Activated CD8-positive, alpha-beta memory T cell treated with anti-CD3 and anti-CD28 coated beads for 1 hour (primary cell): ENCODE data around the gene ASB5.
"Not testable (repeated sequence)": the region's sequence is repeated elsewhere in the genome, so short reads cannot be mapped to it uniquely, and the experiment has no call there.

Source experiments
- DNase-seq, 2 donors: peaks; one replicate each; pipeline ENCODE4 v3.0.0-alpha.2; 2020; ENCODE audit warnings: low read depth in 1 of 2; ENCODE audit errors: extremely low read depth in 1 of 2

Gene ASB5

DNA sequence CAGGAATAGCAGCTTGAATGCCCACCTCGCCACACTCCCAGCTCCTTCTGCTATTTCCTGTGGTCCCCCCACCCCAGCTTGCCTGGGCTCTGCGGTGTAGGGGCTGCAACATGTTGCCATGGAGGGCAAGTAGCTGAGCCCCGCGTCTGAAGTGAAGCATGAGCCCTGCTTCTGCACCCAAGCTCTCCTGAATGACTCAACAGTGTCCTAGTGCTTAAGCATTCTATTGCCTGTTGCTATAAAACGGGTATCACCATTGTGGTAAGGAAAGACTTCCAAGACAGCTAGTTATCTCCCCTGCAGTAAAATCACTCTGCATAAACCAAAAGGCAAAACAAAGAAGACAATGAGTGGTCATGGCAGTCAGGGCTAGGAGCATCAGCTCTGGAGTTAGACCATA is 42.3 kb downstream of the ASB5 start:
- DNase-seq, result no peak

DNA sequence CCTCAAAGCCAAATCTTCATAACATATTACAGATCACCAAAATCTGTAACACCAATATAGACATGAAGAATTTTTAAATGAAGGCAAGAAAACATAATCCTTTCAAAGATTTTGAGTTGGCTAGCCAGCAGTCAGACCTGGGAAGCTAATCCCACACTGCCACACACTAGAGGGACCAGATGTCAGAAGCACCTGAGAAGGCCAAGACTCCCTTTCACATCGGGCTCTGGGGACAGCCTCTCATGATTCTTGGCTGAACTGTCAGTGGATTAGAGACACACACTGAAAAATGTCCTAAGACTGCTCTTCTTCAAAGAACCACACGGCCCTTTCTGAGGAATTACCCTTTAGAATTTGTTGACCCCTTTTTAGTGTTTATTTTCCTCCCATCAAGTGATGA is 45.5 kb downstream of the ASB5 start:
- no peak for DNase-seq

DNA sequence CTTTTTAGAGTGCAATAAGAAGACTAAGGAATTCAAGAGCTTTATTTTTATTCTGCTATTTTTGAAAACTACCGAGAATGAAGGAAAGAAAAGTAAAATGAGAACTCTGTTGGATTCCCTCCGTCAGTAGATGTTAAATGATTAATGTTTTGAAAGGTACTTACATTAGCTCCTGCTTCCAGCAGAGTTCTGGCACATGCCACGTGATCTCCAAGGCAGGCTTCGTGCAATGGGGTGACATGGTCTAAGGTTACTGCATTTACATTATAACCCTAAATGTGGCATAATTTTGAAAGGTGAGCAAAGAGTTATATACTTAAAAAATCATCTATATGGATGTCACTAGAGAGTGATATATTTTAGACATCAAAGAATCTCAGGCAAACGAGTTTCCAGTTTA is 46.9 kb downstream of the ASB5 start:
- DNase-seq, result no peak

DNA sequence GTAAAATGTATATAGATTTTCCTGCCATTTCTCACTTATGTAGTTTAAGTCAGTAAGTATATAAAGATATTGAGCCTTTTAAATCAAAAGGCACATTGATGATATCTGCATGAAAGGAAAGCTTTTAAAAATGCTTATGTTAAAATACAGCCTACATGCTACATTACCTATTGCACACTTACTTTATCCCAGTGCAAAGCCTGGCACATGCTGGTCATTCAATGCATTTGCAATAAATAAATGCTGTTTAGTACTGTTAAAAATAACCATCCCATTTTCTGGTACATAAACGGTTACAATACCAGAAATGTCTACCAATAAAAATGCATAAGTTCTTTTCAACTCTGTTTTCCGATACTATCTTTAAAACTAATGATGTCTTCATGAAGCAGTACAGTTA is 51.5 kb downstream of the ASB5 start:
- no peak for DNase-seq

DNA sequence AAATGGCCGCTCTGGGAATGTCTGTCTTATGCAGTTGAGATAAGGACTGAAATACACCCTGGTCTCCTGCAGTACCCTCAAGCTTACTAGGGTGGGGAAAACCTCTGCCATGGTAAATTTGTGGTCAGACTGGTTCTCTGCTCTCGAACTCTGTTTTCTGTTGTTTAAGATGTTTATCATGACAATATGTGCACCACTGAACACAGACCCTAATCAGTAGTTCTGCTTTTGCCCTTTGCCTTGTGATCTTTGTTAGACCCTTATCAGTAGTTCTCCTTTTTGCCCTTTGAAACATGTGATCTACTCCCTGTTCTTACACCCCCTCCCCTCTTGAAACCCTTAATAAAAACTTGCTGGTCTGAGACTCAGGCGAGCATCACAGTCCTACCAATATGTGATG is 56.7 kb downstream of the ASB5 start:
- not testable (repeated sequence) for DNase-seq

DNA sequence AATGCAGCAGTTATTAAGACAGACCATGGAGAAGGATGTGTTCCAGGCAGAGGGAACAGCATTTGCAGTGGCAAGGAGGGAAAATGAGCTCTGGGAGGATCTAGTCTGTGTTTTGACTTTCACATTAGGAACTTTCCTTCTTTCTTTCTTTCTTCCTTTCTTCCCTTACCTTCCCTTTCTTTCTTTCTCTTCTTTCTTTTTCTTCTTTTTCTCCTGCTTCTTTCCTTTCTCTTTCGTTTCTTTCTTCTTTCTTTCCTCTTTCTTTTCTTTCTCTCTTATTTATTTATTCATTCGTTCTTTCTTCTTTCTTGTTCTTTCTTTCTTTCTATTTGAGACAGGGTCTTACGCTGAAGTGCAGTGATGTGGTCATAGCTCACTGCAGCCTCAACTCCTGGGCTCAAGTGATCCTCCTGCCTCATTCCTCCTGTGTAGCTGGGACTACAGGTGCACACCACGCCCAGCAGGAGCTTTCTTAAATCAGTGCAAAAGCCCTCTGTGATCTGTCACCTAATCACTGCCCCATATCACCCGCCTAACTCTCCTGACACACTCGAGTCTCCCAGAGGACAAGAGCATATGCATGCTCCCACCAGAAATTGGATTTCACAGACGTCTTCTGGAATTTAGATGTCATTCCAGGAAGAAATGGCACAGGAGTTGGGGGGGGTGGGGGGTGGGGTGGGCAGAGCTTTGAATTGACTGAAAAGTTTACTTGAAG is 58.3 kb downstream of the ASB5 start:
- DNase-seq, result no peak

DNA sequence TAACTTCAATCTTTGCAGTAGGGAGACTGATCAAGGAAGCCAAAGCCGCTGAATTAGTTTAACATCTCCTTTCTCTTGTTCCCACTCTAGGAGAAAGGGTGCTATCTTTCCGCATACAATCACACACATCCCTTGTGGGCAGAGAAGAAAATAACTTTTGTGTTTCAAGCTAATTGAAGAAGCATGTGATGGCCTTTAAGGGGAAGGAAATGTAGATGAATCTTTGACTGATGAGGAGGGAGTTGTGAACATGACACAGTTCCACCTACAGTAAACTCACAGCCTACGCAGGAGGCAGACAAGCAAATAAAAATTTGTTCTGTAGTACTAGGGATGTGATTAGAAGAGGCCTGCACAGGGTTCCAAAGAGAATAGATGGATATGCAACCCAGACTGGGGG is 58.9 kb downstream of the ASB5 start:
- DNase-seq, result no peak

DNA sequence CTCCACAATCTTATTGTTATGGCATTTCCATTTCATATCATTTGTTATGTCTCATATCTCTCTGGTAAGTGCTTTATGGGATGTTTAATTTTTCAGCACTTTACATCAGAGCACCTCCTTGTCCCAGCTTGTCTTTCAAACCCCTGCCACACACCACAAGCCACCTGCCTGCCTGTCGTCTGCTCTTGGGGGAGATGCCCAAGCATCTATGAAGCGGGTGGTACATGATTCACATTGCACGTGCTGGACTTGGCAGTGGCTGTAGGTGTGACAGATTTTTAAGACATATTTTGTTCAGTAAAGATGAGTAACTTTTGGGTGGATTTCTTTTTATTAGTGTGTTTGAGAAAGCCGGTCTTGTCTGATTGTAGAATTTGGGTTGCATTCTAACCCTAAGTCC is 59.5 kb downstream of the ASB5 start:
- DNase-seq, result no peak

DNA sequence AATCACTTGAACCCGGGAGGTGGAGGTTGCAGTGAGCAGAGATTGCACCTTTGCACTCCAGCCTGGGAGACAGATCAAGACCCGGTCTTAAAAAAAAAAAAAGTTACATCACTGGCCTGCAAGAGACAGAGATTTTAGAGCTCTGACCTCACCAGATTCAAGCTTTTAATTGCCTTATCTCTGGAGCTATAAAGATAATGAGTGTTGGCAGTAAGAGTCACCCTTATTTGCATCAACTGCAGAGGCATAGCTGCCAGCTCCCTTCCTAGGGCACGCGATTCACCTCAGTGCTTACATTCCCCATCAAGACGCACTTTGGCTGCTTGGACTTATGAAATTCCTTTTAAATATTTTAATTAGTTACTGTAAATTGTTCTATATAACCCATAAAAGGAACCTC is 61.2 kb downstream of the ASB5 start:
- DNase-seq, result no peak

DNA sequence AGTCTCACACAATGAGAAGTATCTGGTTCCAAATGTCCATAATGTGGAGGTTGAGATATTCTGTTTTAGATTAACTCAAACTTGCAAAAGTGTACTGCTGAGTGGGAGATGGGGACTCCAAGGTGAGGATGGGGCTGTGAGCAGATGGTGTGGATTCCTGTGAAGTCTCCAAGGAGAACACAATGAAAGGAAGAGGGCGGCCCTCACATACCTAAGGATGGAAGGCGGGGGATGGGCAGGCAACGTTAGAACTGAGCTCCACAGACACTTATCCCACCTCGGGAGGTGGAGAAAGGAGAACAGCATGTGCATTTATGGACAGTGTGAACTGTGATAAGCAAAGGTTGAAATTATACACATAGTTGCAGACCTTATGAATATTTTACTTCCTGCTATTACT is 63.7 kb downstream of the ASB5 start:
- DNase-seq, result no peak

DNA sequence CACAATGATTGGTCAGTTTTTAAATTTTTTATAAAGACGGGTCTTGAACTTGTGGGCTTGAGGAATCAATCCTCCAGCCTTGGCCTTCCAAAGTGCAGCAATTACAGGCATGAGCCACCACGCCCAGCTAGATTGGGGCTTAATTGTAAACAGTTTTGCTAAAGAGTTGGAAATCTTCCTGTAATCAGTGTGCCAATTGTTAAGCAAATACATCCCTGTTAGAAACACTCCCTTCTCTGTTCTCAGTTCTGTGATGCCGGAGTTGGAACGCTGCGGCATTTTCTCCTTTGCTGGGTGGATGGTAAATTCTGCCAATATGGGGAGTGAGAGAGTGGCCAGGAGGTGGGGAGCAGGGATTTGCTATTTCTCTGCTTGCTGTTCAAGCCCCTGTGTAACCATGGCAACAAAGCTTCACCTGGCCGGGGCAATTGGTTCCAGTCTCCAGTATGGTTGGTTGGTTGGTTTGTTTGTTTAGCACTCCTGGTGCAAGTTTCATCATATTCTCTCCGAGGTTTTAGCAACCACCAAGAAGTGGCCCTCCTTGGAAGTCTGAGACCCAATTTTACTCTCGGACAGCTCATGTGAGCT is 70.6 kb downstream of the ASB5 start:
- DNase-seq, result no peak

DNA sequence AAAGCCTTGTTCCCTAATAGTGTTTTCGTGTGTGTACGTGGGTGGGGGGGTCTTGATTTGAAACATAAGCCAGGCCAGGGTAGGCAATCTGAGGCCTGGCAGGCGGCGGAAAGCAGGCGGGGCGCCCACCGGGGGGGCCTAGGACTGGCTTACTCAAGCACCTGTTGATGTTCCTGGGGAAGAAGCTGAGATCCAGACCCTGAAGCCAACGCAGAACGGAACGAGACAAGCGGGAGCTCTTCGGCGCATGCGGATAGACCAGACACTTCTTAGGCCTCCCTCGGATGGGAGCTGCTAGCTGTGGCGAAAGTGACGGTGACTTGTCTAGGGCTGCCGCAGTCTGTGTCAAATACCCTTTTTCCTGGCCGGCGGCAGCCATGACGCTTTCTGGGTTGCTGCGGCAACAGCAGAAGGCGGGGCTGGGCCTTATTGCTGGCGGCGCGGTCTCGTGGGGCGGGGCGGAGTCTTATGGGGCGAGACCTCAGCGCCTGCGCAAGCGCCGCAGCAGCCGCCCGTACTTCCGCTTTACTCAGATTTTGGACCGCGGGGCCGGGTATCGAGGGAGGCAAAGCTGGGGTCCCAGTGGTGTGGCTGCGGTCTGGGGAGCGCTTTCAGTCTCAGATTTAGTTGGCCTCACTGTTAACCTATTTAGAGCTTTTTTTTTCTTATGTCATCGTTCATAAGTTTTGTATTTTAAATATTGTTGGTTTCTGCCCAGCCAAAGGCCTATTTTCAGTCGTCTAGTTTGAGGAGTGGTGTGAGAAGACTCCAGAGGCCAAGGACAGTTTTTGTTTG is 73.6 kb downstream of the ASB5 start, which contains the start of gene SPATA4:
Gene SPATA4, minus strand, starts transcription at position 402 of the 795 bp plus-strand sequence. Its CDS starts 23 bp downstream, at position 379.
- peak; percentile 84 to 92 for DNase-seq

DNA sequence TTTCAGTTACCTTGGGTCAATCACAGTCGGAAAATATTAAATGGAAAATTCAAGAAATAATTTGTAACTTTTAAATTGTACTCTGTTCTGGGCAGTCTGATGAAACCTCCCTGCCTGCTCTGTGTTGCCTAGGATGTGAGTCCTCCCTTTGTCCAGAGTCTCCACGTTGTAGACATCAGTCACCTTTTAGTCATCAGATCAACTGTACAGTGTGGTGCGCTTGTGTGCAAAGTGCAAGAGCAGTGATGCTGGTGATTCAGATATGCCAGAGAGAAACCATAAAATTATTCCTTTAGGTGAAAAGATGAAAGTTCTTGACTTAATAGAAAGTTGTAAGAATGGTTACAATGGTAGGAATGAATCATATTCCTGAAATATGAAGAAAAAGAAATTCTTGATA is 75.1 kb downstream of the ASB5 start:
- DNase-seq, result no peak

DNA sequence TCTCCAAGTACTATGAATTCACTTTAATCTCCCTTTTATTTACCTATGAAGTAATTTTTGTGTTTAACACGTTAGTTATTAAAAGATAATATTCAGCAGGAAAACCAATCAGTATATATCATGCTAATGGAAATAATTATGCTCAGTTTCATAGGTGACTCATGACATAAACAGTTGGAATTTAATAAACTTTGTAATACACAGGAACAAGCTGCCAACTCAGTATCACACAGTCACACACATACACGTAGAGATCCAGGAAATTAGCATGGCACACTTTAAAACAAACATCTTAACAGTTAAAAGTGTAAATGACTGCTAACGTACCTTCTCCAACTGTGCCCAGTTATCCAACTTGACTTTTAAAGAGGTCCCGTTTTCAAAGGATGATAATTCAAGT is 75.9 kb downstream of the ASB5 start:
- DNase-seq, result no peak

DNA sequence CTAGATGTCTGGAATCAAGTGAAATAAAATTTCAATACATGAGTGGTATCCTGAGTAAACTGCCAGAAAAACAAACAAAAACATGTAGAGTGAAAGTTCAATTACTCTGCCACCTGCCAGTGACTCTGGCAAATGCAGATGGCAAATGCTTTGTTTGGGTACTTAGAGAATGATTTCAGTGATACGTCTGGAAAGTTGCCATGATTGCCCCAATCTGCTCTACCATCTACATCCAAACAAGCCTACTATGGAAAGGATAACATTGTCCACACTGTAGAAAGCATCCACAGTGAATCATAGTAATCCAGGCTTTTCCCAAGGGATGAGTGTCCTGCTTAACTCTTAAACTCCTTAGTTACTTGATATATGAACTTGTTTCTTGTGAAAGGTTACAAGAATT is 77.0 kb downstream of the ASB5 start:
- no peak for DNase-seq

DNA sequence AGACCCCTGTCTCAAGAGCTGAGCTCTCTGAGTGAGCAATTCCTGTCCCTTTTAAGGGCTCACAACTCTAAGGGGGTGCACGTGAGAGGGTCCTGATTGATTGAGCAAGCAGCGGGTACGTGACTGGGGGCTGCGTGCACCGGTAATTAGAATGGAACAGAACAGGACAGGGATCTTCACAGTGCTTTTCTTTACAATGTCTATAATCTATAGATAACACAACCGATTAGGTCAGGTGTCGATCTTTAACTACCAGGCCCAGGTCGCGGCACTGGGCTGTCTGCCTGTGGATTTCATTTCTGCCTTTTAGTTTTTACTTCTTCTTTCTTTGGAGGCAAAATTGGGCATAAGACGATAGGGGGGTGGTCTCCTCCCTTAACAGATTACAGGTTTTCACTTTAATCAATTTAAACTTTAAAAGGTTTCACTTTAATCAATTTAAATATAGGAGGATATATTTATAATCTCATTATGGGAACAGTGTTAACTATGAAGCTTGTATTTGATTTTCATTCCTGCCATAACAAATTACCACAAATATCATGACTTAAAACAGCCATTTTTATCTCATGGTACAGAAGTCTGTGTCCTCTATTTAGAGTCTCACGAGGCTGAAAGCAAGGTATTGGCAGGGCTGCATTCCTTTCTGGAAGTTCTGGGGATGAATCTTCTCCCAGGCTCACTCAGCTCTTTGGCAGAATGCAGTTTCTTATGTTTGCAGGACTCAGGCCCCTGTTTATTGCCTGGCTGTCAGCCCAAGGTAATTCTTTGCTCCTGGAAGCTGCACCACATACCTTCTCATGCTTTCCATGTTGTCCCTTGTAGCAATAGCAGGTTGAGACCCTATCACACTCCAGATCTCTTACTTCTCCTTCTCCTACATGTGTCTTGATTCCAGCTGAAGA is 78.9 kb downstream of the ASB5 start:
- DNase-seq, result no peak

DNA sequence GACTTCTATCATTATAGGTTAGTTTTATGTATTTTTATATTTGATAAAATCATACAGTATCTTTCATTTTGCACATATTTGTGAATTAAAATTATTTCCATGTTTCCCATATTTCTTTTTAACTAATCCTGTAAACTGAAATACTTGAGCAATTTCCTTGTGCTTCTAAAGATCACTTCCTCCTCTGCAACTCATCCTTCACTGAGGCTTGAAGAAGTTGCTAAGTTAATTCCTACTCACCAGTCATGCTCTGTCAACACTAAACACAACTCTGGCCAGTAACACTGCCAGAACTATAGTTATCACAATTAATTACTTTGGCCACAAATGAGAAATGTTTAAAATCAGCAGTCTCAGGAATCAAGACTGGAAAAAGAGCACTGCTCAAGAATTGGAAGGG is 80.4 kb downstream of the ASB5 start:
- DNase-seq, result no peak

DNA sequence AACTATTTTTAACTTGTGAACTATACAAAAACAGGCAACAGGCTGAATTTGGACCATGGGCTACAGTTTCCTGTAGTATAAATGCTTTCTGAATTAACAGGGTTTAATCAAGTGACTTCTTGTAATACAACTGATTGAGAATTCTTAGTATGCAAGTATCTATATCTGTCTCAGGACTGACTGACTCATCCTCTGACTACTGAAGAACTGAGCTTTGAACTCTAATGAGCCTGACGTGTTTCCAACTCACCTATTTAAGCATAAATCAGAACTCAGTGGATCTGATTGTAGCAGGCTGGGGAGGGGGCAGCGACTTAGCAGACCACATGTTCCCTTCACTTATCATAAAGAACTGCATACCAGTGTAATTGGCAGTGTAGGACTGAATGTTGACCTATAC is 81.4 kb downstream of the ASB5 start:
- no peak for DNase-seq

DNA sequence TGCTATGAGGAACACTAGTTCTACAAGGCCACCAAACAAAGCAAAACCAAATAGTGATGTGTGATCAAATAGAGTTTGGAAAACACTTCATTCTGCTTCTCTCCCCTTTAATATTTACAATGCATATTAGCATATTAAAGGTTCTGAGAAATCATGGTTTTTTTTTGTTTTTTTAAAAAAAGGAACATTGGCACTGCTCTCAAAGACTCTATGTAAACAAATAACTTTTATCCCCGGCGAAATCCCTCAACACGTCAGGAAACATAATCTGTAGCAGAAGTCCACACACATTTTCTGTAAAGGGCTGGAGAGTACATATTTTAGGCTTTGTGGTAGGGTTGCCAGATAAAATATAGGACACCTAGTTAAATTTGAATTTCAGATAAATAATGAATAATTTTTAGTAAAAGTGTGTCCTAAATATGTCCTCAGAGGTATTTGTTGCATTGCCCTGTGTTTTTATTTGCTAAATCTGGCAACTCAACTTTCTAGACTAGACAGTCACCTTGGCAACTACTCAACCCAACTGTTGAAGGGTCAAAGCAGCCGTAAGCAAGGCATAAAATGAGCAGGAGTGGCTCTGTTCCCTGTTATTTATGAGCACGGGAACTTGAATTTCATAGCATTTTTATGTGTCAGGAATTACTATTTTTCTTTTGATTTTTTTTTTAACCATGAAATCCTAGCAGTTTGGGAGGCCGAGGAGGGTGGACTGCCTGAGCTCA is 82.2 kb downstream of the ASB5 start:
- DNase-seq, result no peak

DNA sequence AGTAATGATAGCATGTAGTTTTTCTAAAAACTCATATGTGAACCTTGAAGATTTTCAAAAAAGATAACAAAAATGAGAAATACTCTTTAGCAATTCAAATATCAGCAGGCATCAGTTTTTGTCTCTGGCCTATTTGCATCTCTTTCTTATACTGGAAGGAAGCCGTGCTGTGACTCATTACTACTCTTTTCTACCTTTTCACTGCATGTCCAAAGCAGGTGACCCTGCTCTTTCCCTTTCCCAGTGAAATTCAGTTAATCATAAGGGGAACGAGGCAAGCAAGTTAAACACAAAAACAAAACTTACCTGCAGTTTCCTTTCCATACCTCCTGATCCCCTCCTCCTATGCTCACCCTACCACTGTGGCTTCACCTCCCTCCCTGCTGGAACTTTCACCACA is 83.0 kb downstream of the ASB5 start:
- DNase-seq, result no peak
